Measurements from ENCODE around the gene KLK15. TPM values are rescaled to one million over a fixed set of nuclear protein-coding genes. Genes with fewer than 3 reads are reported as not detected.

KLK15 gene
- total RNA-seq, 4 donors from 2014 or later: not detected

DNA sequence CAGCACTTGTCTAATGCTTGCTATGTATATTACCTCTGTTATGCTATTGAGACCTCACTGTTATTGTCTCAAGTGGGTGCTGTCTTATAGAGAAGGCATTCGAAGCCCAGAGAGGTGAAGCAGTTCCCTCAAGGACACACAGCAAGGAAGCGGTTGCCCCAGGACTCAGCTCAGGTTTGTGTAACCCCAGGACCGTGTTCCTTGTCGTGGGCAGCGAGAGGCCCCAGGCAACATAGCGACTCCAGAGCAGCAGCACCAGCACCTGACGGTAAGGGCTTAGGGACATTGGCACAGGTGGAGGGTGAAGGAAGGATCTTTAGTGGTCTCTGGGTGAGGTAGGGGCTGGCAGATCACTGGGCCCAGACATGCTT is 2.4 kb downstream of the KLK15 start:
- H3K4me3 ChIP-seq (ENCODE audit: low read depth, poor library complexity, severe bottlenecking): no peak overlapping the region
- WGBS, 2 donors: 70 to 79% methylated on average over 7 of the region's 7 CpGs
- intact Hi-C loops (cut with DNase I; ENCODE audit: low total_unique reads): no loop called here
- TF ChIP-seq, protein P1, sequence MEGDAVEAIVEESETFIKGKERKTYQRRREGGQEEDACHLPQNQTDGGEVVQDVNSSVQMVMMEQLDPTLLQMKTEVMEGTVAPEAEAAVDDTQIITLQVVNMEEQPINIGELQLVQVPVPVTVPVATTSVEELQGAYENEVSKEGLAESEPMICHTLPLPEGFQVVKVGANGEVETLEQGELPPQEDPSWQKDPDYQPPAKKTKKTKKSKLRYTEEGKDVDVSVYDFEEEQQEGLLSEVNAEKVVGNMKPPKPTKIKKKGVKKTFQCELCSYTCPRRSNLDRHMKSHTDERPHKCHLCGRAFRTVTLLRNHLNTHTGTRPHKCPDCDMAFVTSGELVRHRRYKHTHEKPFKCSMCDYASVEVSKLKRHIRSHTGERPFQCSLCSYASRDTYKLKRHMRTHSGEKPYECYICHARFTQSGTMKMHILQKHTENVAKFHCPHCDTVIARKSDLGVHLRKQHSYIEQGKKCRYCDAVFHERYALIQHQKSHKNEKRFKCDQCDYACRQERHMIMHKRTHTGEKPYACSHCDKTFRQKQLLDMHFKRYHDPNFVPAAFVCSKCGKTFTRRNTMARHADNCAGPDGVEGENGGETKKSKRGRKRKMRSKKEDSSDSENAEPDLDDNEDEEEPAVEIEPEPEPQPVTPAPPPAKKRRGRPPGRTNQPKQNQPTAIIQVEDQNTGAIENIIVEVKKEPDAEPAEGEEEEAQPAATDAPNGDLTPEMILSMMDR (IDR thresholded peaks at IDR 0.05): no peak
- TF ChIP-seq POLR2A (IDR thresholded peaks at IDR 0.05): no peak
- DNase-seq (ENCODE audit: low spot score in 2 of 2): no peak

DNA sequence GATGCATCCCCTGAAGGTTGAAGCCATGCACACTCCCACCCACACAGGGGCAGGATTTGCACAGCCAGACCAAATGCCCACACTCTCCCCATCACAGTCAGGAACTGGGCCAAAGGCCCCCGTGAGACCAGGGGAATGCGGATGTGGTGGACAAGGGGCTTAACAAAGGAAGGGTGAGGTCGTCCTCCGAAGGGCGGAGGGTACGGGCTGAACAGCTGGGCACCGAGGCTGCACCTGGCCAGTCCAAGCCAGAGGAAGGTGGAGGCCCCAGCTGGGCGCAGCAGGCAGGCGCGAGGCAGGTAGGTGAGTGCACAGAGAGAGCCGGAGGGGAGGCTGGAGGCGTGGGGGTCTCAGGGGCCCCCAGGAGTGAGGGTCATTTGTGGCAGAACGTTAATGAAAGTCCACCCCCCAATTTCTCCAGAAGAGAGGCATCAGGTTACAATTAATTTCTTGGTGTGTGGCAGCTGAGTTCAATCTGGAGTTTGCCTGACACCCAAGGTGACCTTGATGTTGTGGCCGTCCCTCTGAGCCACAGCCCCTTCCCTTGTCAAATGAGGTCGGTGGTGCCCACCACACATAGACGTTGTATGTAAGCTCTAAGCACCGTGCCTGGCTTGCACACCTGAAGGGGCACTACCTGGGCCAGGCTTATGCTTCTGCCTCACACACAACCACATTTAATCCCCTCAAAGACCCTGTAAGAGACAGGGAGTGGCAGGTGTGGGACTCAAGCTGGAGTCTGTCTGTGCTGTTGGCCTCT is 2.9 kb downstream of the KLK15 start:
- 57 to 58% methylated on average over 17 of the region's 17 CpGs for WGBS, 2 donors
- intact Hi-C loops (cut with DNase I; ENCODE audit: low total_unique reads): no loop called here
- no peak for DNase-seq (ENCODE audit: low spot score in 2 of 2)
- H3K4me3 ChIP-seq (ENCODE audit: low read depth, poor library complexity, severe bottlenecking): no peak overlapping the region
- TF ChIP-seq, protein P1 (IDR thresholded peaks at IDR 0.05): no peak
- no peak for TF ChIP-seq POLR2A (IDR thresholded peaks at IDR 0.05)

DNA sequence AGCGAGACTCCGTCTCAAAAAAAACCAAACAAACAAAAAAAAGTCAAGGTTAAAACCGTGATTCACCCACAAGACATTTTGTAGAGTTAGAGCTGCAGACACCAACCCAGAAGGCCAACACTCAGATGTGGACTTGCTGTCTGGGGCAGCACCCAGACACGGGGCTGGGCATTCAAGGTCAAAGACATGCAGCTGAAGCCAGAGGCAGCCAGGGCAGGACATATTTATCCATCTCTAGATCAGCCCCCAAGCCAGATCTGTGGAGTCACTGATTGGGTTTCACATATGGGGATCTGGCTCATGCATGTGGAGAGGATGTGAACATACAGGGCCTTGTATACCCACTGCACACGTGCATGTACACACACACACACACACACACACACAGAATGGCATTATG is 3.6 kb downstream of the KLK15 start:
- 78 to 81% methylated on average over 5 of the region's 5 CpGs for WGBS, 2 donors
- no peak for DNase-seq (ENCODE audit: low spot score in 2 of 2)
- H3K4me3 ChIP-seq (ENCODE audit: low read depth, poor library complexity, severe bottlenecking): no peak overlapping the region
- TF ChIP-seq POLR2A (IDR thresholded peaks at IDR 0.05): no peak
- TF ChIP-seq, protein P1 (IDR thresholded peaks at IDR 0.05): no peak
- intact Hi-C loops (cut with DNase I; ENCODE audit: low total_unique reads): no loop called here

DNA sequence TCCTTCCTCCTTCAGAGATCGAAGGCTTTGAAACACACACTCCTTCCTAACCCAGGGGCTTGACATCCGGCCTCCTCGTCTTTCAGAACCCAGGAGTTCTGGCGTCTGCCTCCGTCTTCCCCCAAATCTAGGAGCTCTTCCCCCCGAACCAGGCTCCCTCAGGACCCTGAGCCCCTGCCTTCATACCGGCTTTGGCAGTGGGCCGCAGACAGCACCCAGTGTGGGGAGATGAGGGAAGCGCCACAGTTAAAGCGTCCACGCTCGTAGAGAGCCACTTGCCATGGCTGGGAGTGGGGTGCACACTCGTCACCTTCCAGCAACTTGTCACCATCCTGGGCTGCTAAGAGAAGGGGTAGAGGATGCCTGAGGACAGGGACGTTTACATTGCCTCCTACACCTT is 5.9 kb downstream of the KLK15 start:
- 79 to 83% methylated on average over 14 of the region's 14 CpGs for WGBS, 2 donors

DNA sequence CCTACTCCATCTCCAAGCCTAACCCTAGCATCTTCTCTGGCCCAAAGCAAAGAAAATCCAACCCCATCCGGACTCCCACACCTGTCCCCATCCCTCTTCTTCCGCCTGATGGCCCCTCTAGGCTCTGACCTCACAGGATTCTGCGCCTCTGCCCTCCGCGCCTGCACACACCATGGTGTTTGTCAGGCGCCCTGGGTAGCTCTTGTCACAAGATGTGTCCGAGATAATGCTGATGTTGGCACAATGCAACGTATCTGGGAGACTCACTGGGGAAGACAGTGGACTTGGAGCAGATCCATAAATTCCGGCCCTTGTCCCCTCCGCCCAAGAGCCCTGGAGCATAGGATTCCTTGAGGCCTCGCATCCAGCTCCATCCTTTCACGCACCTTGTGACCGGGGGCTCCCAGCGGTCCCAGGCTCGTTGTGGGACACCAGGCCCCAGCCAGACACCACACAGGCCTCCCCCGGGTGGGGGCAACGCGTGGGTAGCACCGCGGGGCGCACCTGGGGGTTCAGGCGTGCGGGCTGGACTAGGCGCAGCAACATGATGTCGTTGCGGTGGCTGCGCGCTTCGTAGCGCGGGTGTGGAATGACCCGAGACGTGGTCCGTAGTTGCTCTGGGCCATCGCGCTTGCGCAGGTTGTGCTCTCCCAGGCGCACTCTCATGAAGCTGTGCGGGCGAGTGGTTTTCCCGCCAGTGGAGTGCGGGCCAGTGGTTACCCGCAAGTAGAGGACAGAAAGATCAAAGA is 6.7 kb downstream of the KLK15 start:
- whole genome bisulfite sequencing, 2 donors: 80 to 82% methylated on average over 43 of the region's 43 CpGs
- H3K4me3 ChIP-seq (ENCODE audit: low read depth, poor library complexity, severe bottlenecking): no peak overlapping the region
- DNase-seq (ENCODE audit: low spot score in 2 of 2): no peak
- intact Hi-C loops (cut with DNase I; ENCODE audit: low total_unique reads): no loop called here
- no peak for TF ChIP-seq POLR2A (IDR thresholded peaks at IDR 0.05)
- TF ChIP-seq, protein P1 (IDR thresholded peaks at IDR 0.05): no peak

More for the DNA sequence above, 5.9 kb downstream of the KLK15 start:
- no peak overlapping the region for H3K4me3 ChIP-seq (ENCODE audit: low read depth, poor library complexity, severe bottlenecking)
- DNase-seq (ENCODE audit: low spot score in 2 of 2): no peak
- TF ChIP-seq, protein P1 (IDR thresholded peaks at IDR 0.05): no peak
- no peak for TF ChIP-seq POLR2A (IDR thresholded peaks at IDR 0.05)
- intact Hi-C loops (cut with DNase I; ENCODE audit: low total_unique reads): no loop called here
